ENCODE data around the gene PSMB10.

The PSMB10 gene

DNA sequence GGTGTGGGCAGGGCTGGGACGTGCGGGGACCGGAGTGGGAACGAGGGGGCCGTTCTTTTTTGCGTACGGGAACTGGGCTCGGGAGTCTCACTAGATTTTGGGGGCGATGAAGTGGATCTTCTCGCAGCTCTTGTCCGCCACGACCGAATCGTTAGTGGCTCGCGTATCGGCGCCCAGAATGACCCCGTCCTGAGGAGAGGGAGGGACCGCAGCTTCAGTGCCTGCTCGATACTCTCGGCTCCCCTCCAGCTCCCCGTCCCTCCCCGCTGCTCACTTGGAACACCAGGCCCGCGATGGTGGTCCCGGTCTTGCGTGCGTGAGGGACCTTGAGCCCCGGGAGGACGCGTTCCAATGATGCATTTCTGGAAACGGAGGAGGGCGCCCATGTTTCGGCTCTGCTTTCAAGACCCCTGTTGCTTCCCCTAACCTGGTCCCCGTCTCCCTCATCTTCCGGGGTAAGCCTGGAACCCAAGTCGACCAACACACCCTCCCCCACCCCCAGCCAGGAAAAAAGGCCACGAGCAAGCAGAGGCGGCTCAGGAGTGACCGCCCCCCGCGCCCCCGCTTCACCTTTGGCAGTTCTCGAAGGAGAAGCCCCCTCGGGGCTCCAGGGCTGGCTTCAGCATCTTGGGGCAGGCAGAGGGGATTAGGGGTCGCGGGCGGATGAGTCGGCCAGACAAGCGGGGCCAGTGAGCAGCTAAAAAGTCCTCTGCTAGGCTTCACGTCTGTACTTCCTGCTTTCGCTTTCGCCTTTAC lies at the start of gene PSMB10:
Gene PSMB10 (minus strand): TSS at position 727 of the 756 bp plus-strand sequence. CDS start 101 bp downstream, at position 626.
- TF ChIP-seq, protein P1, sequence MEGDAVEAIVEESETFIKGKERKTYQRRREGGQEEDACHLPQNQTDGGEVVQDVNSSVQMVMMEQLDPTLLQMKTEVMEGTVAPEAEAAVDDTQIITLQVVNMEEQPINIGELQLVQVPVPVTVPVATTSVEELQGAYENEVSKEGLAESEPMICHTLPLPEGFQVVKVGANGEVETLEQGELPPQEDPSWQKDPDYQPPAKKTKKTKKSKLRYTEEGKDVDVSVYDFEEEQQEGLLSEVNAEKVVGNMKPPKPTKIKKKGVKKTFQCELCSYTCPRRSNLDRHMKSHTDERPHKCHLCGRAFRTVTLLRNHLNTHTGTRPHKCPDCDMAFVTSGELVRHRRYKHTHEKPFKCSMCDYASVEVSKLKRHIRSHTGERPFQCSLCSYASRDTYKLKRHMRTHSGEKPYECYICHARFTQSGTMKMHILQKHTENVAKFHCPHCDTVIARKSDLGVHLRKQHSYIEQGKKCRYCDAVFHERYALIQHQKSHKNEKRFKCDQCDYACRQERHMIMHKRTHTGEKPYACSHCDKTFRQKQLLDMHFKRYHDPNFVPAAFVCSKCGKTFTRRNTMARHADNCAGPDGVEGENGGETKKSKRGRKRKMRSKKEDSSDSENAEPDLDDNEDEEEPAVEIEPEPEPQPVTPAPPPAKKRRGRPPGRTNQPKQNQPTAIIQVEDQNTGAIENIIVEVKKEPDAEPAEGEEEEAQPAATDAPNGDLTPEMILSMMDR (IDR thresholded peaks at IDR 0.05; ENCODE audit: low read depth, low read length) = no peak
- peak within 1 kb of the TSS; percentile 85 for H3K4me3 ChIP-seq (ENCODE audit: low read depth, low read length)

DNA sequence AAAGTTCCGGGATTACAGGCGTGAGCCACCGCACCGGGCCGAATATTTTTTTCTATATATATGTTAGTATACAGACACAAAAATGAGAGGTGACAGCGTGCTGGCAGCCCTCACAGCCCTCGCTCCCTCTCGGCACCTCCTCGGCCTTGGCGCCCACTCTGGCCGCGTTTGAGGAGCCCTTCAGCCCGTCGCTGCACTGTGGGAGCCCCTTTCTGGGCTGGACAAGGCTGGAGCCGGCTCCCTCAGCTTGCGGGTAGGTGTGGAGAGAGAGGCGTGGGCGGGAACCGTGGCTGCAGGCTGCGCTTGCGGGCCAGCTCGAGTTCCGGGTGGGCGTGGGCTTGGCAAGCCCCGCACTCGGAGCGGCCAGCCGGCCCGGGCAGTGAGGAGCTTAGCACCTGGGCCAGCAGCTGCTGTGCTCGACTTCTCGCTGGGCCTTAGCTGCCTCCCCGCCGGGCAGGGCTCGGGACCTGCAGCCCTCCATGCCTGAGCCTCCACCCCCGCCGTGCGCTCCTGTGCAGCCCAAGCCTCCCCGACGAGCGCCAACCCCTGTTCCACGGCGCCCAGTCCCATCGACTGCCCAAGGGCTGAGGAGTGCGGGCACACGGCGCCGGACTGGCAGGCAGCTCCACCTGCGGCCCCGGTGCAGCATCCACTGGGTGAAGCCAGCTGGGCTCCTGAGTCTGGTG lies 45.5 kb upstream of the PSMB10 start:
- H3K4me3 ChIP-seq (ENCODE audit: low read depth, low read length) = no peak overlapping the region
- TF ChIP-seq, protein P1 (IDR thresholded peaks at IDR 0.05; ENCODE audit: low read depth, low read length) = no peak

DNA sequence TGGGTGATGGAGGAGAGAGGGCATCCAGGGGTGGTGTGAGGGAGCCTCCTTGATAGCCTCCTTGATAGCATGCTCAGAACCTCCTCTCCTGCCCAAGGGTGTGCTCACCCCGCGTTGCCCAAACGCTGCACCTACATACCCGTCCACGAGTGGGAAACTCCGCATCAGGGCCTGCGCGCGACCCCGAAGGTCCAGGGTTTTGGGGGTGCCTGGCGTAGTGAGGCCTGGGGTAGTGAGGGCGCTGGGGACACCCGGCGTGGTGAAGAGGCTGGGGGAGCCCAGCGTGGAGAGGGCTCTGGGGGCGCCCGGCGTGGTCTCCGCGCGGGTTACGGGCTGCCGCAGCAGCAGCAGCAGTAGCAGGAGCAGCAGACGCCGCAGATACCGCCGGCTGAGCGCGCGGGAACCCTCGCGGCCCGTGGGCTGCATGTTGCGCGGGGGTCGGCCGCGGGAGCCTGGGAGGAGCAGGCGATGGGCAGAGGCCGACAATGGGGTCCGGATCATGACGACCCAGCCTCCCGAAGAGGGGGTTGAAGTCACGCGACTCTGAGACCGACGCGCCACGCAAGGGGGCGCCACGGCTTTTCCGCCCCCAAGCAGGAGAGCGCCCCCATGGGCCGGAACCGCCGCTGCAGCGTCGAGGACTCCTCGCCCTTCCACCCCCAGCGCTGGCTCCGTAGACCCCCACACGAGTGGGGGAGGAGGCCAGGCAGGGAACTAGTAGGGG lies 43.5 kb upstream of the PSMB10 start, which contains the start of gene DPEP3:
Gene DPEP3 (minus strand): TSS at position 545 of the 724 bp plus-strand sequence. CDS start 119 bp downstream, at position 426.
- H3K4me3 ChIP-seq (ENCODE audit: low read depth, low read length) = no peak within 1 kb of the TSS
- TF ChIP-seq, protein P1 (IDR thresholded peaks at IDR 0.05; ENCODE audit: low read depth, low read length) = no peak

DNA sequence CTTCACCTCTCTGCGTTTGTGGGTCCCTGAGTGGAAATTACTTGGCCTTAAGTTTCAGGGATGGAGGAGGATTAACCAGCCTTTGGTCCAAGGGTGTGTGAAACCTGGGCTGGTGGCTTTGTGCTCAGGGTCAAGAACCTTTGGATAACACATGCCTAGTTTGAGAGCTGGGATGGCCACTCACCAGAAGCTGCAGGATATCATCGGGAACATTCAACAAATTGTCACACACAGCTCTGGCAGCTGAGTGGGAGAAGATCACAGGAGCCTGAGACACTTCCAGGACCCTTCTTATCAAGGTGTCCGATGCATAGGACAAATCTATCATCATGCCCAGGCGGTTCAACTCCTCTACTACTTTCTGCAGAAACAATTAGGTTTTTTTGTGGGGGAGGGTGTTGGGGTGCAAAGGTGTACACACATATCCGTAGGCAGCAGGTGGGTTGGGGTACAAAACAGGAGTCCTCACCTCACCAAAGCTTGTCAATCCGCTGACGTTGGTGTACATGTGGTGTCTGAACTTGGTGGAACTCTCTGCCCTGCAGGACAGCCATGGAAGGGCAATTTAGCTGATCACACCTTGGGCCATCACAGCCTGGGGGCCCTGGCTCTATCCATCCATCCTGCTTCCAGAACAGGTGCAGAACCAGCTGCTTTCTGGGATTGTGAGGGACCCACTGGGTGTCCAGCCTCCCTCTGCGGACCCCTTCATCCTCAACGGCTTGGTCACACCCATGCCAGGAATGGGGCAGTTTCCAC lies 41.0 kb upstream of the PSMB10 start:
- H3K4me3 ChIP-seq (ENCODE audit: low read depth, low read length) = no peak overlapping the region
- TF ChIP-seq, protein P1 (IDR thresholded peaks at IDR 0.05; ENCODE audit: low read depth, low read length) = no peak

DNA sequence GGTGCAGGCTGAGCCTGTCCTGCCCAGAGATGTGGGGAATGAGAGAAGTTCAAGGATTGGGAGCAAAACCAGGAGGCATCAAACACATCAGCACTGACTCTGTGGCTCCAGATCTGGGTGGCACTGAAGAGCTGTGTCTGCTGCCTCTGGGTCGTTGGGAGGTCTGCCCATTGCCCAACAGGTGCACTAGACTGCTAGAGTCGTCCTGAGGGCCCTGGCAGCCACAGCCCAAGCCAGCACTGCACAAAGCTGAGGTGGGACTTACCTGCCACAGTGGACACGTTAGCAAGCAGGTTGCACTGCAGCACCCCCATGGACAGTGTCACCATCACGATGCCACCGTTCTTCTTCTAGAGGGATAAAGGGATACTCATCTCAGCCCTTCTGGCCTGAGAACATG lies 40.4 kb upstream of the PSMB10 start:
- no peak overlapping the region for H3K4me3 ChIP-seq (ENCODE audit: low read depth, low read length)
- TF ChIP-seq, protein P1 (IDR thresholded peaks at IDR 0.05; ENCODE audit: low read depth, low read length) = no peak

DNA sequence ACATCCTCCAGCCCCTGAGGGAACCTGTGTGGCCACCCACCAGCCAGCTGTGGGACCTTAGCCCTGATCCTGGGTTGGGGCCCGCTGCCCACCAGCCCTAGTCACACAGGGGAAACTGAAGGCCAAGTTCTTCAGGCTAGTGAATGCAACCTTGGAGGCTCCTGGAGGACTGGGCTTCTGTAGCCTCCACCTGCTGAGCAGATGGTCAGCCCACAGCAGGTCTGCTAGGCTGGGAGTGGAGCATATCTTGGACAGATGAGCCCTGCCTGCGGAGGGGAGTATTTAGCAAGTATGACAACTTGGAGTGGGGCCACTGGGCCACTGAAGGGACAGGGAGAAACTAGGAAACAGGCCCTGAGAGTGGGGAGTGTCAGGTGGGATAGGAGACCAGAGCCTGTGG lies 39.6 kb upstream of the PSMB10 start:
- TF ChIP-seq, protein P1 (IDR thresholded peaks at IDR 0.05; ENCODE audit: low read depth, low read length) = no peak
- no peak overlapping the region for H3K4me3 ChIP-seq (ENCODE audit: low read depth, low read length)
